Spinal cord (tissue), 10 donors: ENCODE measurements around the gene AHI1. TPM values are rescaled to one million over a fixed set of nuclear protein-coding genes. Genes with fewer than 3 reads are reported as not detected.

Source experiments
- DNase-seq, 6 donors: peaks; one replicate each; pipeline versions ENCODE4 v3.0.0 to v3.0.0-alpha.2; 2013 to 2015; ENCODE audit warnings: low spot score in 6 of 6, low read depth in 4 of 6
- H3K27ac ChIP-seq: one replicate; pipeline ENCODE4 v1.5.1; 2013; ENCODE audit warnings: low read depth, low read length, control low read depth
- H3K27me3 ChIP-seq: one replicate; pipeline ENCODE4 v1.6.1; 2013; ENCODE audit warnings: low read length; ENCODE audit not compliant: control insufficient read depth, insufficient read depth
- H3K36me3 ChIP-seq: one replicate; pipeline ENCODE4 v1.6.1; 2013; ENCODE audit warnings: low read length; ENCODE audit not compliant: control insufficient read depth, insufficient read depth
- H3K4me1 ChIP-seq: one replicate; pipeline ENCODE4 v1.6.1; 2013; ENCODE audit warnings: low read length; ENCODE audit not compliant: control insufficient read depth, insufficient read depth
- H3K4me3 ChIP-seq: one replicate; pipeline ENCODE4 v1.5.1; 2013; ENCODE audit warnings: low read depth, low read length, control low read depth
- H3K9me3 ChIP-seq: one replicate; pipeline ENCODE4 v1.6.1; 2013; ENCODE audit warnings: low read length; ENCODE audit not compliant: control insufficient read depth, insufficient read depth
- WGBS: methylation state at CpG from one replicate; pipeline ENCODE4 v1.1.5; 2013; ENCODE audit warnings: missing lambda C conversion rate; ENCODE audit not compliant: insufficient coverage; 5-methylcytosine and 5-hydroxymethylcytosine counted together
- polyA plus RNA-seq, 2 donors: library from polyadenylated mRNA; unstranded; fragments of 120-200 nt; gene quantifications; one replicate each; pipeline ENCODE4 v1.2.1, GENCODE V29; 2013; ENCODE audit not compliant: insufficient read length in 2 of 2
- total RNA-seq, 2 donors: library from RNA; depleted of rRNA in 1 of 2; stranded (reverse); fragments of 120-200 nt in 1 of 2; fragments of >200 nt in 1 of 2; gene quantifications; one replicate each; pipeline versions ENCODE4 v1.2.3 to v1.2.4, GENCODE V29; 2013 to 2014
- donor health status: healthy.

Gene AHI1
- total and polyA plus RNA-seq, 4 donors, result 57.7 to 131 (median 85.2) TPM

GRCh38 chr6:135325624-135326424 lies 171.7 kb downstream of the AHI1 start:
- DNase-seq, result no peak
- H3K9me3 ChIP-seq, result peaks cover 3% of the 10 kb centered on the region
- H3K4me3 ChIP-seq, result no peak overlapping the region
- no peak overlapping the region for H3K27ac ChIP-seq
- H3K4me1 ChIP-seq, result no peaks in the 10 kb centered on the region
- peaks cover 3% of the 10 kb centered on the region for H3K36me3 ChIP-seq
- 100% methylated on average over 1 of the region's 4 CpGs for WGBS
- no peaks in the 10 kb centered on the region for H3K27me3 ChIP-seq

GRCh38 chr6:135324531-135324930 lies 173.0 kb downstream of the AHI1 start:
- no peak for DNase-seq
- Histone ChIP-seq H3K36me3 (peaks cover 3% of the 10 kb centered on the region), H3K27me3 (no peaks in the 10 kb centered on the region), H3K27ac (no peak overlapping the region), H3K9me3 (peaks cover 3% of the 10 kb centered on the region), H3K4me1 (no peaks in the 10 kb centered on the region), H3K4me3 (no peak overlapping the region)
- WGBS, result 60% methylated on average over 1 of the region's 4 CpGs

GRCh38 chr6:135323979-135324378 lies 173.6 kb downstream of the AHI1 start:
- DNase-seq, result no peak
- no CpG with 5 or more reads among the region's 2 CpGs for WGBS
- Histone ChIP-seq H3K27ac (no peak overlapping the region), H3K9me3 (no peaks in the 10 kb centered on the region), H3K36me3 (peaks cover 3% of the 10 kb centered on the region), H3K27me3 (no peaks in the 10 kb centered on the region), H3K4me3 (no peak overlapping the region), H3K4me1 (no peaks in the 10 kb centered on the region)

- H3K27ac ChIP-seq, result no peak overlapping the region
- H3K4me1 ChIP-seq, result no peaks in the 10 kb centered on the region
- peak in 1 of 6 donors; percentile 10 for DNase-seq
- H3K9me3 ChIP-seq, result no peaks in the 10 kb centered on the region
- WGBS, result 90% methylated on average over 3 of the region's 6 CpGs
- H3K27me3 ChIP-seq, result no peaks in the 10 kb centered on the region
- peaks cover 3% of the 10 kb centered on the region for H3K36me3 ChIP-seq
- no peak overlapping the region for H3K4me3 ChIP-seq
These were observed 174.3 kb downstream of the AHI1 start for GRCh38 chr6:135323202-135323668.

GRCh38 chr6:135322427-135323201 lies 174.9 kb downstream of the AHI1 start:
- Histone ChIP-seq H3K4me1 (no peaks in the 10 kb centered on the region), H3K36me3 (peaks cover 3% of the 10 kb centered on the region), H3K4me3 (no peak overlapping the region), H3K27me3 (no peaks in the 10 kb centered on the region), H3K9me3 (no peaks in the 10 kb centered on the region), H3K27ac (no peak overlapping the region)
- DNase-seq, result no peak
- no CpG with 5 or more reads among the region's 3 CpGs for WGBS

GRCh38 chr6:135320721-135321621 lies 176.6 kb downstream of the AHI1 start:
- no peaks in the 10 kb centered on the region for H3K36me3 ChIP-seq
- no peak for DNase-seq
- no peak overlapping the region for H3K27ac ChIP-seq
- no peaks in the 10 kb centered on the region for H3K27me3 ChIP-seq
- WGBS, result 83% methylated on average over 1 of the region's 8 CpGs
- no peaks in the 10 kb centered on the region for H3K4me1 ChIP-seq
- no peak overlapping the region for H3K4me3 ChIP-seq
- no peaks in the 10 kb centered on the region for H3K9me3 ChIP-seq

- no peaks in the 10 kb centered on the region for H3K9me3 ChIP-seq
- H3K27ac ChIP-seq, result no peak overlapping the region
- DNase-seq, result no peak
- H3K36me3 ChIP-seq, result no peaks in the 10 kb centered on the region
- no peak overlapping the region for H3K4me3 ChIP-seq
- no peaks in the 10 kb centered on the region for H3K4me1 ChIP-seq
- 67% methylated on average over 1 of the region's 2 CpGs for WGBS
- H3K27me3 ChIP-seq, result no peaks in the 10 kb centered on the region
These were observed 177.7 kb downstream of the AHI1 start for GRCh38 chr6:135319819-135320218.

GRCh38 chr6:135318738-135319469 lies 178.6 kb downstream of the AHI1 start:
- H3K27ac ChIP-seq, result no peak overlapping the region
- H3K9me3 ChIP-seq, result no peaks in the 10 kb centered on the region
- H3K36me3 ChIP-seq, result no peaks in the 10 kb centered on the region
- no peaks in the 10 kb centered on the region for H3K4me1 ChIP-seq
- no peaks in the 10 kb centered on the region for H3K27me3 ChIP-seq
- no peak overlapping the region for H3K4me3 ChIP-seq
- no peak for DNase-seq
- WGBS, result 100% methylated on average over 1 of the region's 8 CpGs

- no peaks in the 10 kb centered on the region for H3K36me3 ChIP-seq
- H3K4me1 ChIP-seq, result no peaks in the 10 kb centered on the region
- no peak overlapping the region for H3K27ac ChIP-seq
- no peaks in the 10 kb centered on the region for H3K9me3 ChIP-seq
- WGBS, result no CpG with 5 or more reads among the region's 1 CpG
- no peak for DNase-seq
- H3K27me3 ChIP-seq, result no peaks in the 10 kb centered on the region
- no peak overlapping the region for H3K4me3 ChIP-seq
These were observed 183.0 kb downstream of the AHI1 start for GRCh38 chr6:135314543-135314942.
